KMS-11 (cell line): ENCODE results near the gene SOX5.

Experiments
- H2AFZ ChIP-seq: fragments of 200-600 bp; sonication (generic); 2 replicates; pipeline ENCODE4 v1.6.1; 2016; ENCODE audit warnings: antibody characterized with exemption, mixed run types, low read depth
- H3K27ac ChIP-seq: fragments of 200-600 bp; sonication (generic); 2 replicates; pipeline ENCODE4 v1.6.1; 2016; ENCODE audit warnings: mild to moderate bottlenecking, mixed run types
- H3K27me3 ChIP-seq: fragments of 200-600 bp; sonication (generic); 2 replicates; pipeline ENCODE4 v1.6.1; 2017; ENCODE audit warnings: mild to moderate bottlenecking, low read depth, mixed run types, moderate library complexity; ENCODE audit not compliant: insufficient read depth
- H3K36me3 ChIP-seq: fragments of 200-600 bp; sonication (generic); 2 replicates; pipeline ENCODE4 v1.6.1; 2017; ENCODE audit warnings: mild to moderate bottlenecking, mixed run types; ENCODE audit not compliant: insufficient read depth
- H3K4me1 ChIP-seq: fragments of 200-600 bp; sonication (generic); 2 replicates; pipeline ENCODE4 v1.6.1; 2016; ENCODE audit warnings: mild to moderate bottlenecking, low read depth, mixed run types; ENCODE audit not compliant: poor library complexity, severe bottlenecking
- H3K4me2 ChIP-seq: fragments of 200-600 bp; sonication (generic); 2 replicates; pipeline ENCODE4 v1.7.0; 2016; ENCODE audit warnings: mild to moderate bottlenecking, mixed run types
- H3K4me3 ChIP-seq: fragments of 200-600 bp; sonication (generic); IDR thresholded peaks from 2 replicates; pipeline ENCODE4 v1.6.1; 2017; ENCODE audit warnings: low read depth, low read length, mixed read lengths; ENCODE audit not compliant: insufficient read depth
- H3K79me2 ChIP-seq: fragments of 200-600 bp; sonication (generic); 2 replicates; pipeline ENCODE4 v1.6.1; 2016; ENCODE audit warnings: low read depth, mixed run types; ENCODE audit not compliant: insufficient read depth
- H3K9ac ChIP-seq: fragments of 200-600 bp; sonication (generic); 2 replicates; pipeline ENCODE4 v1.6.1; 2016; ENCODE audit warnings: mild to moderate bottlenecking, mixed run types
- H4K20me1 ChIP-seq: fragments of 200-600 bp; sonication (generic); 2 replicates; pipeline ENCODE4 v1.6.1; 2016; ENCODE audit warnings: mild to moderate bottlenecking, mixed run types; ENCODE audit not compliant: insufficient read depth
- TF ChIP-seq, protein P1 (sequence below): fragments of 200-600 bp; sonication (generic); conservative IDR thresholded peaks from 2 replicates; pipeline ENCODE4 v1.6.1; 2017; ENCODE audit warnings: low read depth, mild to moderate bottlenecking, antibody characterized with exemption, low read length, moderate library complexity, mixed read lengths

Gene SOX5

GRCh38 chr12:23681237-23681636, 268.2 kb downstream of the SOX5 start:
- no peaks in the 10 kb centered on the region for H3K4me1 ChIP-seq
- H3K79me2 ChIP-seq = no peaks in the 10 kb centered on the region
- H3K9ac ChIP-seq = no peak overlapping the region
- no peak overlapping the region for H3K27ac ChIP-seq
- no peak overlapping the region for H2AFZ ChIP-seq
- no peaks in the 10 kb centered on the region for H3K27me3 ChIP-seq
- no peaks in the 10 kb centered on the region for H4K20me1 ChIP-seq
- TF ChIP-seq, protein P1, sequence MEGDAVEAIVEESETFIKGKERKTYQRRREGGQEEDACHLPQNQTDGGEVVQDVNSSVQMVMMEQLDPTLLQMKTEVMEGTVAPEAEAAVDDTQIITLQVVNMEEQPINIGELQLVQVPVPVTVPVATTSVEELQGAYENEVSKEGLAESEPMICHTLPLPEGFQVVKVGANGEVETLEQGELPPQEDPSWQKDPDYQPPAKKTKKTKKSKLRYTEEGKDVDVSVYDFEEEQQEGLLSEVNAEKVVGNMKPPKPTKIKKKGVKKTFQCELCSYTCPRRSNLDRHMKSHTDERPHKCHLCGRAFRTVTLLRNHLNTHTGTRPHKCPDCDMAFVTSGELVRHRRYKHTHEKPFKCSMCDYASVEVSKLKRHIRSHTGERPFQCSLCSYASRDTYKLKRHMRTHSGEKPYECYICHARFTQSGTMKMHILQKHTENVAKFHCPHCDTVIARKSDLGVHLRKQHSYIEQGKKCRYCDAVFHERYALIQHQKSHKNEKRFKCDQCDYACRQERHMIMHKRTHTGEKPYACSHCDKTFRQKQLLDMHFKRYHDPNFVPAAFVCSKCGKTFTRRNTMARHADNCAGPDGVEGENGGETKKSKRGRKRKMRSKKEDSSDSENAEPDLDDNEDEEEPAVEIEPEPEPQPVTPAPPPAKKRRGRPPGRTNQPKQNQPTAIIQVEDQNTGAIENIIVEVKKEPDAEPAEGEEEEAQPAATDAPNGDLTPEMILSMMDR = no peak
- no peak overlapping the region for H3K4me2 ChIP-seq
- H3K36me3 ChIP-seq = no peaks in the 10 kb centered on the region
- H3K4me3 ChIP-seq = no peak overlapping the region

- no peak overlapping the region for H3K9ac ChIP-seq
- no peaks in the 10 kb centered on the region for H3K36me3 ChIP-seq
- no peak overlapping the region for H3K27ac ChIP-seq
- no peaks in the 10 kb centered on the region for H3K27me3 ChIP-seq
- no peak overlapping the region for H3K4me3 ChIP-seq
- no peaks in the 10 kb centered on the region for H4K20me1 ChIP-seq
- TF ChIP-seq, protein P1 = no peak
- H3K4me2 ChIP-seq = no peak overlapping the region
- H3K4me1 ChIP-seq = no peaks in the 10 kb centered on the region
- H2AFZ ChIP-seq = no peak overlapping the region
- H3K79me2 ChIP-seq = no peaks in the 10 kb centered on the region
Observed at GRCh38 chr12:23674064-23674463, 275.4 kb downstream of the SOX5 start.

DNA sequence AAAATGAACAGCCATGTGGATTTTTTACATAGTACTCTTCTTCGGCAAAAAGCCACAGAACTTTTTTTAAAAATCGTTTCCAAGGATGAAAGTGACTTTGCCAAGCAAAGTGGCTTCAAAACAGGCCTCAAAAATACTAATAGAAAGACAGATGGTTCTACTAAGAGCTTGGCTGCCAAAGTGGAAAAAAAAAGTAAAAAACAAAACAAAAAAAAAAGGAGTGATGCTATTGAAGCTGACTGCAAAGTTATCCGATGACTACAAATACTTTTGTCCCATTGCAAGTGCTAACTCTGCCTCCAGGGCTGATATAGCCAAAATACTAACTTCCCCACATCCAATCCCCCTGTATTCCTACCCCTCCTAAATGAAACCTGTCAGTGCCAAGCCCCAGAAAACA, 277.6 kb downstream of the SOX5 start:
- H2AFZ ChIP-seq = no peak overlapping the region
- TF ChIP-seq, protein P1 = no peak
- no peaks in the 10 kb centered on the region for H3K36me3 ChIP-seq
- H3K4me1 ChIP-seq = no peaks in the 10 kb centered on the region
- no peaks in the 10 kb centered on the region for H3K79me2 ChIP-seq
- no peak overlapping the region for H3K9ac ChIP-seq
- H4K20me1 ChIP-seq = no peaks in the 10 kb centered on the region
- H3K27me3 ChIP-seq = no peaks in the 10 kb centered on the region
- H3K27ac ChIP-seq = no peak overlapping the region
- no peak overlapping the region for H3K4me3 ChIP-seq
- H3K4me2 ChIP-seq = no peak overlapping the region

- H3K27ac ChIP-seq = no peak overlapping the region
- no peaks in the 10 kb centered on the region for H3K4me1 ChIP-seq
- no peak overlapping the region for H3K4me3 ChIP-seq
- no peaks in the 10 kb centered on the region for H4K20me1 ChIP-seq
- H3K4me2 ChIP-seq = no peak overlapping the region
- no peak overlapping the region for H3K9ac ChIP-seq
- TF ChIP-seq, protein P1 = no peak
- H3K79me2 ChIP-seq = no peaks in the 10 kb centered on the region
- no peak overlapping the region for H2AFZ ChIP-seq
- H3K36me3 ChIP-seq = no peaks in the 10 kb centered on the region
- H3K27me3 ChIP-seq = no peaks in the 10 kb centered on the region
Observed at GRCh38 chr12:23670684-23671083, 278.8 kb downstream of the SOX5 start.
